ENCODE measurements around the gene FOXS1. TPM values are rescaled to one million over a fixed set of nuclear protein-coding genes. Genes with fewer than 3 reads are reported as not detected.

The FOXS1 gene
- total RNA-seq: 0.20 and 0.22 TPM in 2 replicates

DNA sequence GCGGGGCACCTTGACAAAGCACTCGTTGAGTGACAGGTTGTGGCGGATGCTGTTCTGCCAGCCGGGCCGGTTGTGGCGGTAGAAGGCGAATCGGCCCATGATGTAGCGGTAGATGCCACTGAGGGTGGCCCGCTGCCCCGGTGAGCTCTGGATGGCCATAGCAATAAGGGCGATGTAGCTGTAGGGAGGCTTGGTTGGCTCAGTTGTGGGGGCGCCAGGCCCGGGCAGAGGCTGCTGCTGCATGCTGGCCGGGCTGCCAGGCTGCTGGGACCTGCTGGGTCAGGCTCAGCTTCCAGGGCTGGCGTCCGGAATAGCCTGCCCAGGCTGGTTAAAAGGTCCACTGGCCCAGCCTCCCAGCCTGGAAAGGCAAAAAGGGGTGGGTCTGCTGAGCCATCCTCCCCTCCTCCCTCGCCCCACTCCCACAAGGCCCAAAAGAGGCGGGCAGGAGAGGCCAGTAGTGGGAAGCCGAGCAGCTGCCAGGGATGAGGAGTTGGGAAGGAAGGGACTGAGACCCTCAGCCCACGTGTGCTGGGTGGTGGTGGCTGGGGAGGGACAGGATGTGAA, at the start of gene FOXS1:
Gene FOXS1 (minus strand): TSS at position 305 of the 564 bp plus-strand sequence. CDS start 62 bp downstream, at position 243.
- DNase-seq (ENCODE audit: low read depth in 2 of 2): peak; percentile 44 to 62

DNA sequence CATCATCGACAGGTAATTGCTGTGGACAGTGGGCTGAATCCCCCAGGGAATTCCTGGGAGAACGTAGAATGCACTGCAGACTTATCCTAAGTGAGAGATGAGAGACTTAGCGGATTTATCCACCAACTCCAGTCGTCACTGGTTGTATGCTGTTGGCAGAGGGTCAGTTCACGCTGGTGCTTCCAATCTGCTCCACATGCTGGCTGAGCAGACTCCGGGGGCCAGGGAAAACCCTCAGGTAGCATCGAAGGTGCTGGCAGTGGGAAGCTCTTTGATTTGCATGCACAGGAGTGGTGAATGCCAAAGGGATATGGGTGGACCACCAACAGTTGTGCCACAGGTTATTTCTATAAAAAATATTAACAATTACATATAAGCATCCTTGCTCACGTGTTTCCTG, 45.2 kb upstream of the FOXS1 start:
- DNase-seq (ENCODE audit: low read depth in 2 of 2): no peak

DNA sequence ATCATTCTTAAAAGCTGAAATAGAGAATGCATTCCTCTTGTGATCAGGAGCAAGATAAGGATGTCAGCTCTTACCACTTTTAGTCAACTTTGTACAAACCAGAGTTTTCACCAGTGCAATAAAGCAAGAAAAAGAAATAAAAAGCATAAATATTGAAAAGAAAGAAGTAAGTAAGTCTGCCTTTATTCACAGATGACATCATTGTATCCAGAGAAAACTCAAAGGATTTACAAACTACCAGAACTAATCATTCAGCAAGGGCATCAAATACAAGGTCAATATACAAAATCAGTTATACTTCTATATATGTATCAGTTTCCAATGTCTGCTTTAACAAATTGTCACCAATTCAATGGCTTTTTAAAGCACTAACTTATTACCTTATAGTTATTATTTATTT, 38.4 kb upstream of the FOXS1 start:
- DNase-seq (ENCODE audit: low read depth in 2 of 2): no peak

DNA sequence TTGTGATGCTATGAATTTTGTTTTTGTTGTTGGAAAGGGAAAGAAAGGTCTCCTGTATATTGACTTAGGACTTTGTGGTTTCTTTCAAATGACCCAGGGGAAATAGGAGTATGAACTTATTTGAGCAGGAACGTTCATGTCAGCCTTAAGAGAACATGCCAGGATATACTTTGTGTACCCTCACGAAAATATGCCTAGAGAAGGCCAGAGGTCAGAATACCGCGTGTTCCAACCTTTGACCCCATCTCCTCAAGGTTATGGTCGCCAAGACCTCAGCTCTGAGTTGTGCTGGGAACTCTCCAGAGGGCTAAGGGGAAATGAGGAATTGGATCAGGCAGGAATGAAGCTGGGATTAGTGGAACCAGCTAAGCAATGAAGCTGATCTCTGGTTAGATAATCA, 36.5 kb upstream of the FOXS1 start:
- DNase-seq (ENCODE audit: low read depth in 2 of 2): no peak

DNA sequence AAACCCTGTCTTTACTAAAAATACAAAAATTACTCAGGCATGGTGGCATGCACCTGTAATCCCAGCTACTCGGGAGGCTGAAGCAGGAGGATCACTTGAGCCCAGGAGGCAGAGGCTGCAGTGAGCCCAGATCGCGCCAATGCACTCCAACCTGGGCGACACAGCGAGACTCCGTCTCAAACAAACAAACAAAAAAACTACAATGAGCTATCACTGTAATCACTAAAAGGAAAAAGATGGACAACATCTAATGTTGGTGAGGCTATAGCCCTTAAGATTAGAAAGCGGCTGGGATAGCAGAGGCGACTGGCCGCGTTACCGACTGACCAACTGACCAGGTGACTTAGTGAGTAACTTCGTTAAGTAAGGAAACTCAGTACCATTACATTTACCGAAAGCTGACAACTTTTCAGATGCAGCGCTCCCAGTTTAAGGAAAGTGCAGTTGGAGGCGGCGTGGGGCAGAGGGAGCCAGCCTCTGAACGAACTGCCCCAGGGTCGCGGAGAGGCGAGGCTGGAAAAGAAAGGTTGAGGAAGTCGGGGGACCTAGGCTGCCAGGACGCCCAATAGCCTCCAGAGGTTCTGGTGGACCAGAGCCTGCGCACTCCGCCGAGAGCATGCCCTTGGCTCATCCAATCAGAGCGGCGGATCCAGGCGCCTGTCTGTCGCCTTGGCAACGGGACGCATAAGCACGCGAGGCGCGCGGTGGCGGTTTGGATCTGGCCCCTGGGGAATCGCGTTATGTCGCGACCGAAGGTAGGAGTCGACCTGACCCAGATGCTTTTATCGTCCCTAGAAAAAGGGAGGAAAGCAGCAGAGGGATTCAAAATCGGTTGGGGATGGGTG, 34.0 kb upstream of the FOXS1 start:
- peak; percentile 97 for DNase-seq (ENCODE audit: low read depth in 2 of 2)

DNA sequence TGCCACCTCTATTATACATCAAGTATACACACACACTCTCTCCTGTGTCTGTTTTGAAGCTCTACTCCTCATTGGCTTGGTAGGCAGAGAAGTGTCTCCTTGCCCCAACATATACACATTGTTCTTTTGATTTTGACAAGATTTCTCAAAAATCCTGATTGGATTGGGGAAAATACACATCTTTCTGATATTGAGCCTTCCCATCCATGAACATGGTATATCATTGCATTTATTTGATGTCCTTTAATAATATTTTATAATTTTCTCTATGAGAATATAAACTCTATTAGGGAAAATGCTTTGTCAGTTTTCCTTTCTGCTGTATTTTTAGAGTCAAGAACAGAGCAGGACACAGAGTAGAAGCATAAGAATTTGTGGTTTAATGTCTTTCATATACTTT, 32.3 kb upstream of the FOXS1 start:
- DNase-seq (ENCODE audit: low read depth in 2 of 2): no peak

DNA sequence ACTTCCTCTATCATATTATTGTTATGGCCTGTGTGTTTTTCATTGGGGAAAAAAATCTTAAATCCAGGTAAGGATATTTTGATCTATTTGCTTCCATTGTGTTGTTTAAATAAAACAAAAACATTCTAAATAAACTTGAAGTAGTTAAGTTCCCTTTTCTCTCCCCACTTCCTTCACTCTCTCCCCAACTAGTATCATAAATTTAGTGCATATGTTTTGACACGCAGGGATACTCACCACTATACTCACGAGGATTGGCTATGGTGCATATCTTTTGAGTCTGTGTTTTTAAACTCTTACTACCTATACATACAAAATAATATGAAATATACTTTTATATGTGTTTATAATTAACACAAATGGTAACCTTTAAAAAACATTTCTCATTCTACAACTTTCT, 30.3 kb upstream of the FOXS1 start:
- no peak for DNase-seq (ENCODE audit: low read depth in 2 of 2)

DNA sequence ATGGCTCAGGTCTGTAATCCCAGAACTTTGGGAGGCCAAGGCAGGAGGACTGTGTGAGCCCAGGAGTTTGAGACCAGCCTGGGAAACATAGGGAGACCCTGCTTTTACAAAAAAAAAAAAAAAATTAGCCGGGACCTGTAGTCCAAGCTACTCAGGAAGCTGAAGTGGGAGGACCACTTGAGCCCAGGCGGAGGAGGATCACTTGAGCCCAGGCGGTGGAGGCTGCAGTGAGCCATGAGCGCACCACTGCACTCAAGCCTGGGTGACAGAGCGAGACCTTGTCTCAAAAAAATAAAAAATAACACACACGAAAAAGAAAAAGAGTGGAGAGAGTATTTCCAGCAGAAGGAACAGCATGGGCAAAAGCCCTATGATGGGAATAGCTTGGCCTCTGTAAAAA, 27.0 kb upstream of the FOXS1 start:
- DNase-seq (ENCODE audit: low read depth in 2 of 2): no peak

DNA sequence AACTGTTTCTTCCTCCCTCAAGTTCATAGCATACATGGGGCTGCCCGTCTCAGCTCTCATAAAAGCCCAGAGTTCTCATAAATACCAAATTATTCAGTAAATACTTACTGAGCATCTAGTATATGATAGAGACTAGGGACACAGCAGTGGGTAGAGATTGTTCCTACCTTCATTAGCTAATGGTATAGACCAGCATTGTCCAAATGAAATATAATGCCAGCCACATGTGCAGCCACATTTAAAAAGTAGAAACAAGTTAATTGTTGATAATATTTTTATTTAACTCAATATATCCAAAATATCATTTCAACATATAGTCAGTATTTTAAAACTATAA, 26.2 kb upstream of the FOXS1 start:
- no peak for DNase-seq (ENCODE audit: low read depth in 2 of 2)

DNA sequence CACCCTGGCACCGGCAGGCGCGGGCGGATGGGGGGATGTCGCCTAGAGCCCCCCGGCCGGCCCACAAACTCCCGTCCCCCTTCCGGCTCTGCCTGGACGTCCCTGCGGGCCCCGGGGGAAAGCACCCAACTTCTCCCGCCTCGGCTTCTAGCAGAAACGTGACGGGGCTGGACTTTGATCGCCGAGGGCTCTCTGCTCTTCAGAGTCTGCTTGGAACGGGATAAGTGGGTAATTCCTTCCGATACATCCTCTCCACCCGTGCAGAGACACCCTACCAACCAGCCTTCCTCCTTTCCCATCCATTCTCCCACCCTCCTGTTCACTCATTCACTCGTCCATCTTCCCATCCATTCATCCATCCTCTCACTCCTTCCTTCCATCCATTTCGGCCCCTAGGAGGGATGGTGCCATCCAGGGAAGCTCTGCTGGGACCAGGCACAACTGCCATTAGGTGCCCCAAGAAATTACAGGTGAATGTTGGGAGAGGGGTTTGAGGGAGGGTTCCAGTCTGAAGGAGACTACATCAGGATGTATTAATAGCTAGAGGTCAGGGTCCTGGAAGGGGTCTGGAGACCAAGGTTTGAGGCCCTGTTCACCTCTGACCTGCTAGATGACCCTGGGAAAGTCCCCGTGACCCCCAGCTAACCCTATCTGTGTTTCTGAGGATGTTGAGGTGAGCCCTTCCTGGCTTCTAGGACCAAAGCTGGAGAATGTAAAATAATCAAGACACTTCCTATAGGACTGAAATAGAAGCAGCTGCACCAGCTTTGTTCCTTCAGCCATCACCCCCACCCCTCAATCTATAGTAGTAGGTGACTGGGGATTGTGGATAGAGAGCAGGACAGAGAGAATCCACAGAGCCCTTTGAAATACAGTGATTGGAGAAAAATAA, 25.6 kb upstream of the FOXS1 start:
- DNase-seq (ENCODE audit: low read depth in 2 of 2): no peak

DNA sequence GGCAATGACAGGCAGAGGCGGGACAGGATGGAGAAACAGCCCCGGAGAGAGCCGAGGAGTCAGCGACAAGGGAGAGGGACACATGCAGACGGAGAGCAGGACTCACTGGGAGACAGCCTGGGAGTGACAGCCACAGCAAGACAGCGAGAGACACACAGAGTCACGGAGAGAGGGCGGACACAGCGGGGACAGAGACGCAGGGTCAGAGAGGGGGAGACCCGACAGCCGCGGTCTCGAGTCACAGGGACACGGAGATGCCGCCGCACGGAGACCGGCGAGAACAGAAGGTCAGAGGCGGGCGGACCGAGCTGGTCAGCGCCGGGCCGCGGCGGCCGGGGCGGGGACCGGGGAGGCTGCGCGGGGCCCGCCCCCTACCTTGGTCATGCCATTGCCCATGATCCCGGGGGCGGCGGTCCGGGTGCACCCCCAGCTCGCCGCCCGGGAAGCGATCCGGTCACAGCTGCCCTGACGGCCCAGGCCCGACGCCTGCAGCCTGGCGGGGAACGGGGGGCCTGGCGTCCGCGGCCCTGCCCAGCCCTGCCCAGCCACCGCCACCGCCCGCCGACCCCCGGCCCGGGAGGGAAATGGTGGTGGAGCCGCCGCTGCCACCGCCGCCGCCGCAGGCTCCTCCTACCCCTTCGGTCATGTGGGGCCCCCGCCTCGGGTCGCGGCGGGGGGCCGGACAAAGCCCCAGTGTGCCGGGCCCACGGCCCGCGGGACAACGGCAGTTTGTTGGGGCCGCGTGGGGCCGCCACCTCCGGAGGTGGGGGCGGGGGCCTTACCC, 24.7 kb upstream of the FOXS1 start, which contains the start of the genes DUSP15 and TTLL9:
Gene DUSP15 (minus strand): TSS at position 586 of the 784 bp plus-strand sequence. CDS start 190 bp downstream, at position 396.
Gene TTLL9 (plus strand): TSS at position 693 of the 784 bp plus-strand sequence. CDS start 493 bp downstream, outside the sequence.
- DNase-seq (ENCODE audit: low read depth in 2 of 2): no peak

DNA sequence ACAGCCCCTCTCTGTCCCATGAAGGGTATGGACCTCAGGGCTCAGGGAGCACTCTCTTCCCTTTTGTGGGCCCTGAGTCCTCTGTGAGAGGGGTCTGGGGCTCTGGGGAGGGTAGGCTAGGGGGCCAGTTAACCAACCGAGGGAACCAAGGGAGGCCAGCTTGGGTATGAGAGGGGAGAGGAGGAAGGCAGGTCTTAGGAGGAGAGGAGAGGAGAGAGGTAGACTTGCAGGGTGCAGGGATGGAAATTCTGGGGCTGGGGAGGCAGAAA, 24.2 kb upstream of the FOXS1 start:
- no peak for DNase-seq (ENCODE audit: low read depth in 2 of 2)

DNA sequence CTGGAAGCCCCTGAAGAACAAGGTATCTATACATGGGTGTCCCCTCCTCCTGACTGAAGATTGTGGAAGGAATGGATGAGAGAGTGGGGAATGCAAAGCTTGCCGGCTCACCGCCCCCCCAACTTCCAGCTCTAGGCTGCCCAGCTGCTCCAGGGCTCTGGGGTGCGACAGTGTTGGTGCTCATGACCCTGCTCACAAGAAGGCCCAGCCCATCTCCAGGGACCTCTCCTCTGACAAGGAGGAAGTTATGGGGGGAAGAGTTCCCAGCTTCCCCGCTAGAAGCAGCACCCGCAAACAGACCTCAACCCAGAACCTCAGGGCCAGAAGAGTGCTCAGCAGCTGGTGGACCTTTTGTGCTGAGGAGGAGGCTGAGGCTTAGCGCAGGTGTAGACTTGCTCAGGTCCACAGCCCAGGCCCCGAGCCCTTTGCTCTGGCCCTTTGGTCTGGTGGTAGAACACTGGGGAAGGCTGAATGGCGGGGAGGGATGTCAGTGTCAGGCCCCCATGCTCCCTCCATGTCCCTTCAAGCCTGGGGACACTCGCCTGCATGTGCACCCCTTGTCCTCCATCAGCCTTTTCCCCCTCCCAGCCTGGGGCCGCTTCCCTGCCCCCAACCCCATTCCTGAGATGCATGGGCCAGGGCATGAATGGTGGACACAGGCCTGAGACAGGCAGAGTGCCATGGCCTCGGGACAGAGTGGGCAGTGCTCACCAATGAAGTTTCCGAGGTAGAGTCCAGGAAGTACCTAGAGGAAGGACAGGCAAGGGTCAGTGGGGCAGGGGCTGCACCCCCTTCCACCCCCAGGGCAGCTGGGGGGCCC, 23.7 kb upstream of the FOXS1 start:
- DNase-seq (ENCODE audit: low read depth in 2 of 2): no peak

DNA sequence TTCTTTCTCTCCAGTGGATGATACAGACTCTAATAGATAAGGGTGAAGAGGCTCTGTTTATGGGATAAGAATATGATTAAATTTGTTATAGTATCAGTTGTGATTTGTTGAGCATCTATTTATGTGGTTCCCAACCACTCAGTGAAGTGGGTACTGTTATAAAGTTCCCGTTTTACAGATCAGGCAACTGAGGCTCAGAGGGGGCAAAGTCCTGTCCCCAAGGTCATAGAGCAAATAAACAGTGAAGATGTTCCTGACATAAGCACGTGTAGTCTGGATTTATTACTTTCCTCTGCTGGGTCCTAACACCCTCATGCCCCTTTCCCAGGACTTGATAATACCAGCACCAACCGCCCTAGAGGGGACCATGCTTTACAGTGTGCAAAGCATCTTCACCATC, 20.8 kb upstream of the FOXS1 start:
- no peak for DNase-seq (ENCODE audit: low read depth in 2 of 2)

DNA sequence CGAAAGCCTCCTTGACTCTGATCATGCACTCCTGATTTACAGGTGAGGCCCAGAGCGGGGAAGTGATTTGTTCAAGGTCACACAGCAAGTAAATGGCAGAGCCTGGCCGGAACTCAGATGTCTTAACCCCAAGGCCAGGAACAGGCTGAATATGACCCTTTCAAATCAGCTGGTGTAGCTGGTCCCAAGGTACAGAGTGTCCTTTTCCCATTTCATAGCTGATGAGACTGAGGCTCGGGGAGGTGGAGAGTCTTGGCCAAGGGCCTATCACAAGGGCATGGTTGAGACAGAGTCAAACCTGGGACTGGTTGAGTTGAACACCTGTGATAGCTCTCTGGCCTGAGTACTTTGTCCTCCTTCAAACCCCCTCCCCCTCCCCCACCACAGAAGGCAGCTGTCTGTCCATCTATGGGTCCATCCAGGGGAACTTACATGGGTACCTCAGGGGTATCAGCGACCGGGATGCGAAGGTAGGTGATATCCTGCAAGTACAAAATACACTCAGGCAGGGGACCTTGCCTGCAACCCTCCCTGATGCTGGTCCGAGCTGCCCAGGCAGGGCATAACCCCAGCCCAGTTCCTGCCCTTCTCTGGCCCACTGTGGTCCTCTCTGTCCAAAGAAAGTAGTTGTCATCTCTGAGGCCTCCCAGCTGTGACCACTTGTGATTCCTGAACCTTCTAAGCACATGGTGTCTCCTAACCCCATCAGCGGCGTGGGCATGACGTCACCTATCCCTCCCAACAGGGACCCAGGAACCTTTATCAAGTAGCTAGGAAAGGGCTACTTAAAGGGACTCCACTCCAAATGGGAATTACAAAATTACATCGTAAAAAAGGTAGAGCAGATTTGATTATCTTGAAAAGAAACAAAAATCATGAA, 19.4 kb upstream of the FOXS1 start:
- no peak for DNase-seq (ENCODE audit: low read depth in 2 of 2)

DNA sequence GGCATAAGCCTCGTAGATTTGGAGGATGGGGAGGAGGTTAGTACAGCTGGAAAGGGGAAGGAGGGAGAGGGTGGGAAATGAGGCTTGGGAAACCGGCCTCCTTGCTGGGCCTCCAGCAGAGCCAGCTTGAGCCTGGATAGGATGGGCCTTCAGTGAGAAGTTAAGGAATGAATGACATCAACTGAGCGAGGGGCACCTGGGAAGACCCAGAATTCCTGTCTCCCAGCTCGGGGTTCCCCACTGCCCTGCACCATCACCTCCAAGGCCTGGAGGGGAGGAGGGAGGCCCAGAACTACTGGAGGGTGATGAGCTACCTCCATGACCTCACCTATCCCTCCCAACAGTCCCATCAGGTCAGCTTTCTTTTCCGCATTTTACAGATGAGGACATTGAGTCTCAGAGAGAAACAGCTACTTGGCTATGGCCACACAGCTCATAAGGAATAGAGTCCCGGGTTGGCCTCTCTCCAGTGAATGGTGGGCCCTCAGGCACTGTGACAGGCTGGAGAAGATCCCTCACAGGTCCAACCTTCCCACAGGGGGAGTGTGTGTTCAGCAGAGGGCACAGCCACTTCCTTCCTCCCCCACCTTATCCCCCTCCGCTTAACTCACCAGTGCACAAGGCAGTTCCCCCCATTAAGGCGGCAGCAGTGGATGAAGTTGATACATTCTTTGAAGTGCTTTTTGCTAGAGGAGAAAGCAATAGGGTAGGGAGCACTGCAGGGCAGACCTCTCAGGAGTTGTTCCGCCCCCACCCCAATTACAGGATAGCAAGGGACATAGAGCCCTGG, 18.1 kb upstream of the FOXS1 start:
- DNase-seq (ENCODE audit: low read depth in 2 of 2): no peak

DNA sequence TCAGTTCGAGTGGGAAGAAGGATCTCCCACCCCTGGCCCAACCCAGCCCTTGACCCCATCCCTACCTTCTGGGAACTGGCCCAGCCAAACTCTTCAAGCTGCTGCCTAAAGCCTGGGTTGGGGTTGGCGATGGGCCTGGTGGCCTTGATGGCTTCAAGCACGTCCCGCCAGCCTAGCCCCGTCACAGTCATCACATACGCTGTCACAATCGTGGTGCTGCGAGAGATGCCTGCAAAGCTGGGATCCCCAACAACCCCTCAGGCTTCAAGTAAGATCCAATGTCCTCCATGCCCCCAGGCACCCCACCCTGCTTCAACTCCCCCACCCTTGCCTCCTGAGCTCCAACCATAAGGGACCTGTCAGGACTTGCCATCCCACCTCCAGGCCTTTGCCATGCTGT, 17.1 kb upstream of the FOXS1 start:
- no peak for DNase-seq (ENCODE audit: low read depth in 2 of 2)

DNA sequence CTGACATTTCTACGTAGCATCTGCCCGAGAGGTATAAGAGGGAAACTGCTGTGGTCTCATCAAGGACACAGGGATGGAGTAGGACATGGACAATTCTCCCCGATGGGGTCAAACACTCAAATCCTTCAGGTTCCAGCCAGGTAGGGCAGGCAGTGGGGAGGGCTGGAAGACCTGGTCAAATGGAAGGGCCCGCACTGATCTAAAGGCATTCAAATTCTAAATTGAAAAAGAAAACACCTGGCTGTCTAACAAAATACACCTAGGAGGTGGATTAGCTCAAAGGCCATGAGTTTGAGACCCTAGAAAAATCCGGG, 16.7 kb upstream of the FOXS1 start:
- no peak for DNase-seq (ENCODE audit: low read depth in 2 of 2)

Measured in lung microvascular endothelial cell (primary cell).